NB4 (cell line): Measurements from ENCODE around the gene NOTCH1.

Experiments used
- CTCF ChIP-seq: IDR thresholded peaks from one replicate; pipeline ENCODE4 v1.5.1; 2012; ENCODE audit warnings: low read depth, low read length
- POLR2A ChIP-seq: IDR thresholded peaks from 2 replicates; pipeline ENCODE4 v1.6.1; 2011; ENCODE audit warnings: mild to moderate bottlenecking; ENCODE audit not compliant: insufficient read length; ENCODE audit errors: extremely low read depth

GRCh38 chr9:136527721-136528710 is 17.8 kb downstream of the NOTCH1 start:
- TF ChIP-seq CTCF: no peak
- TF ChIP-seq POLR2A: no peak
